ENCODE results near the gene DROSHA. TPM values are rescaled to one million over a fixed set of nuclear protein-coding genes. Genes with fewer than 3 reads are reported as not detected.

DROSHA gene
- total RNA-seq, 1 donor from 2014 or later: 59.8 TPM

GRCh38 chr5:31392061-31392460 lies 139.8 kb downstream of the DROSHA start:
- DNase-seq: no peak
- POLR2A ChIA-PET: no interaction called here
- TF ChIP-seq CTCF (IDR thresholded peaks at IDR 0.05): no peak
- intact Hi-C loops (cut with micrococcal nuclease): no loop called here
- Mint-ChIP-seq H3K9me3 (peaks cover 9% of the 10 kb centered on the region), H3K4me1 (no peaks in the 10 kb centered on the region), H3K4me3 (no peak overlapping the region), H3K36me3 (ENCODE audit: low read depth) (no peaks in the 10 kb centered on the region), H3K27me3 (no peaks in the 10 kb centered on the region), H3K27ac (no peak overlapping the region)
- no peak for ATAC-seq (ENCODE audit: low read depth)
- CTCF ChIA-PET: no interaction called here

- no peak for TF ChIP-seq CTCF (IDR thresholded peaks at IDR 0.05)
Observed at GRCh38 chr5:31390256-31390655, 141.6 kb downstream of the DROSHA start.

GRCh38 chr5:31385774-31386537 lies 145.9 kb downstream of the DROSHA start:
- Mint-ChIP-seq H3K27me3 (peaks cover 10% of the 10 kb centered on the region), H3K4me3 (no peak overlapping the region), H3K9me3 (peaks cover 9% of the 10 kb centered on the region), H3K36me3 (ENCODE audit: low read depth) (no peaks in the 10 kb centered on the region), H3K27ac (no peak overlapping the region), H3K4me1 (no peaks in the 10 kb centered on the region)
- ChIA-PET CTCF (no interaction called here), POLR2A (no interaction called here)
- DNase-seq (no peak), ATAC-seq (ENCODE audit: low read depth) (no peak)
- intact Hi-C loops (cut with micrococcal nuclease): no loop called here
- no peak for TF ChIP-seq CTCF (IDR thresholded peaks at IDR 0.05)

More at GRCh38 chr5:31390256-31390655, 141.6 kb downstream of the DROSHA start:
- POLR2A ChIA-PET: no interaction called here
- Mint-ChIP-seq H3K27ac (no peak overlapping the region), H3K9me3 (peaks cover 9% of the 10 kb centered on the region), H3K4me3 (no peak overlapping the region), H3K4me1 (no peaks in the 10 kb centered on the region), H3K36me3 (ENCODE audit: low read depth) (no peaks in the 10 kb centered on the region), H3K27me3 (no peaks in the 10 kb centered on the region)
- DNase-seq (no peak), ATAC-seq (ENCODE audit: low read depth) (no peak)
- CTCF ChIA-PET: no interaction called here
- intact Hi-C loops (cut with micrococcal nuclease): no loop called here

GRCh38 chr5:31383734-31384133 lies 148.2 kb downstream of the DROSHA start:
- ChIA-PET CTCF (no interaction called here), POLR2A (no interaction called here)
- Mint-ChIP-seq H3K36me3 (ENCODE audit: low read depth) (no peaks in the 10 kb centered on the region), H3K27ac (no peak overlapping the region), H3K9me3 (peaks cover 7% of the 10 kb centered on the region), H3K4me3 (no peak overlapping the region), H3K4me1 (no peaks in the 10 kb centered on the region), H3K27me3 (peaks cover 13% of the 10 kb centered on the region)
- no peak for DNase-seq
- intact Hi-C loops (cut with micrococcal nuclease): no loop called here
- no peak for ATAC-seq (ENCODE audit: low read depth)
- no peak for TF ChIP-seq CTCF (IDR thresholded peaks at IDR 0.05)

GRCh38 chr5:31382051-31382878 lies 149.6 kb downstream of the DROSHA start:
- Mint-ChIP-seq H3K4me1 (no peaks in the 10 kb centered on the region), H3K27ac (no peak overlapping the region), H3K4me3 (no peak overlapping the region), H3K27me3 (peaks cover 13% of the 10 kb centered on the region), H3K36me3 (ENCODE audit: low read depth) (no peaks in the 10 kb centered on the region), H3K9me3 (no peaks in the 10 kb centered on the region)
- DNase-seq (no peak), ATAC-seq (ENCODE audit: low read depth) (no peak)
- ChIA-PET CTCF (no interaction called here), POLR2A (no interaction called here)
- TF ChIP-seq CTCF (IDR thresholded peaks at IDR 0.05): no peak
- intact Hi-C loops (cut with micrococcal nuclease): no loop called here
